Activated CD4-positive, alpha-beta memory T cell treated with anti-CD3 and anti-CD28 coated beads for 36 hours (primary cell): ENCODE measurements around the gene UBL4A. TPM values are rescaled to one million over a fixed set of nuclear protein-coding genes. Genes with fewer than 3 reads are reported as not detected.
A peak's percentile ranks its signal among the peaks of the same experiment; 100 is the strongest.

Source experiments
- CTCF ChIA-PET: fragments of 350-600 bp; sonication (Branson Sonifier 250); formaldehyde crosslinking; loops from one replicate; lab custom pipeline; 2021; ENCODE audit warnings: antibody characterized with exemption, inconsistent platforms; lab: Charles Lee
- POLR2A ChIA-PET: fragments of 350-600 bp; sonication (Branson Sonifier 250); formaldehyde crosslinking; loops from one replicate; lab custom pipeline; 2021; ENCODE audit warnings: antibody characterized with exemption; lab: Charles Lee
- DNase-seq: peaks from one replicate; pipeline ENCODE4 v3.0.0-alpha.2; 2020
- H3K27ac Mint-ChIP-seq: one replicate; pipeline ENCODE4 v1.8.0; 2021; ENCODE audit warnings: mixed read lengths
- H3K27me3 Mint-ChIP-seq: one replicate; pipeline ENCODE4 v1.8.0; 2021; ENCODE audit warnings: mixed read lengths
- H3K36me3 Mint-ChIP-seq: one replicate; pipeline ENCODE4 v1.8.0; 2021; ENCODE audit warnings: mixed read lengths
- H3K4me1 Mint-ChIP-seq: one replicate; pipeline ENCODE4 v1.8.0; 2021; ENCODE audit warnings: low read depth, mixed read lengths
- H3K4me3 Mint-ChIP-seq: one replicate; pipeline ENCODE4 v1.8.0; 2021; ENCODE audit warnings: mild to moderate bottlenecking, mixed read lengths
- H3K9me3 Mint-ChIP-seq: one replicate; pipeline ENCODE4 v1.8.0; 2021; ENCODE audit warnings: mixed read lengths
- intact Hi-C: fragments of 100-400 bp; cut with micrococcal nuclease; formaldehyde crosslinking; loops from one replicate; pipeline ENCODE4 v1.15.1; 2023
- total RNA-seq, 2 experiments: library from RNA; stranded (reverse); gene quantifications; one replicate each; pipeline ENCODE4 v1.2.3, GENCODE V29; 2021

Gene UBL4A
- total RNA-seq: 10 to 100 TPM; 49.5 to 53.3 TPM

GRCh38 chrX:154486396-154487207 is at the start of gene UBL4A:
Gene UBL4A, minus strand, starts transcription at chrX:154486615. Its CDS starts 31 bp downstream, at chrX:154486584.
- intact Hi-C loops: no loop called here
- Mint-ChIP-seq H3K9me3 (no peaks in the 10 kb centered on the region), H3K27ac (peak within 1 kb of the TSS; percentile 76), H3K27me3 (no peaks in the 10 kb centered on the region), H3K4me3 (peak within 1 kb of the TSS; percentile 72), H3K36me3 (peaks cover 12% of the 10 kb centered on the region), H3K4me1 (peaks cover 29% of the 10 kb centered on the region)
- POLR2A ChIA-PET: interaction anchor here (1.0 to 2.0 kb wide), 5 partner anchors 8 to 75 kb away, joined by 3 to 5 read pairs (median 4); partner anchors contain the start of gene TAFAZZIN
- peak; percentile 62 for DNase-seq
- CTCF ChIA-PET: no interaction called here

DNA sequence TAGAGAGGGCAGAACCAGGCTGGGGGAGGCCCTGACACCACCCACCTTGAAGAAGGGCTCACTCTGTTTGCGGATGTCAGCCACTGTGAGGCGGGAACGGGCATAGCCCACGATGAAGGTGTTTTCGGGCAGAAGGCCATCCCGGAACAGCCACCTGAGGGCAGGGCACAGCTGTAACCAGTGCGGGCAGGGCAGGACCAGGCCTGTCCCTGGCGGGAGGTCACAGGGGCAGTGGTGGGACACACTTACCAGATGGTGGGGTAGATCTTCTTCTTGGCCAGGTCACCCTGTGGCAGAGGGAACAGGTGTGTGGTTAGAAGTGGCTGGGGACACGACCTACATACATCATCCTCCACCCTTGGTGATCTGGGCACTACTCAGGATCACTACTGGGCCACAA is 49.5 kb upstream of the UBL4A start:
- Mint-ChIP-seq H3K4me1 (peaks cover 8% of the 10 kb centered on the region), H3K9me3 (no peaks in the 10 kb centered on the region), H3K27ac (no peak overlapping the region), H3K36me3 (peaks cover 4% of the 10 kb centered on the region), H3K27me3 (no peaks in the 10 kb centered on the region), H3K4me3 (no peak overlapping the region)
- no peak for DNase-seq
- CTCF ChIA-PET: interaction anchor here (0.7 to 3.0 kb wide), 6 partner anchors 9 to 568 kb away, joined by 3 to 11 read pairs (median 3); partner anchors contain the start of genes IKBKG and SLC10A3
- intact Hi-C loops: no loop called here
- POLR2A ChIA-PET: no interaction called here

- intact Hi-C loops: no loop called here
- Mint-ChIP-seq H3K4me3 (no peak overlapping the region), H3K36me3 (peaks cover 4% of the 10 kb centered on the region), H3K27me3 (no peaks in the 10 kb centered on the region), H3K27ac (peak overlapping the region; percentile 56), H3K4me1 (peaks cover 8% of the 10 kb centered on the region), H3K9me3 (no peaks in the 10 kb centered on the region)
- DNase-seq: peak; percentile 91
- CTCF ChIA-PET: interaction anchor here (0.6 to 3.0 kb wide), 6 partner anchors 12 to 566 kb away, joined by 3 to 11 read pairs (median 3); partner anchors contain the start of genes IKBKG and SLC10A3
- POLR2A ChIA-PET: no interaction called here
These were observed 48.3 kb upstream of the UBL4A start for GRCh38 chrX:154534526-154535322.

GRCh38 chrX:154532690-154533089 is 46.3 kb upstream of the UBL4A start:
- no peak overlapping the region for H3K4me3 Mint-ChIP-seq
- peaks cover 2% of the 10 kb centered on the region for H3K4me1 Mint-ChIP-seq
- H3K36me3 Mint-ChIP-seq: peaks cover 3% of the 10 kb centered on the region
- POLR2A ChIA-PET: no interaction called here
- no peak for DNase-seq
- H3K27ac Mint-ChIP-seq: no peak overlapping the region
- H3K27me3 Mint-ChIP-seq: no peaks in the 10 kb centered on the region
- no peaks in the 10 kb centered on the region for H3K9me3 Mint-ChIP-seq
- intact Hi-C loops: no loop called here
- CTCF ChIA-PET: interaction anchor here (1.2 kb wide), 1 partner anchor 159 kb away, joined by 4 read pairs; no protein-coding TSS in a partner anchor

- H3K27me3 Mint-ChIP-seq: no peaks in the 10 kb centered on the region
- peaks cover 11% of the 10 kb centered on the region for H3K4me1 Mint-ChIP-seq
- ChIA-PET CTCF (interaction anchor here (0.9 kb wide), 1 partner anchor 133 kb away, joined by 3 read pairs; the partner anchor contains the start of gene RPL10), POLR2A (no interaction called here)
- no peak for DNase-seq
- H3K36me3 Mint-ChIP-seq: peaks cover 3% of the 10 kb centered on the region
- H3K9me3 Mint-ChIP-seq: no peaks in the 10 kb centered on the region
- no peak overlapping the region for H3K27ac Mint-ChIP-seq
- H3K4me3 Mint-ChIP-seq: no peak overlapping the region
- intact Hi-C loops: no loop called here
These were observed 45.2 kb upstream of the UBL4A start for GRCh38 chrX:154531626-154532025.

- intact Hi-C loops: no loop called here
- H3K9me3 Mint-ChIP-seq: no peaks in the 10 kb centered on the region
- CTCF ChIA-PET: no interaction called here
- no peaks in the 10 kb centered on the region for H3K27me3 Mint-ChIP-seq
- no peak overlapping the region for H3K27ac Mint-ChIP-seq
- POLR2A ChIA-PET: no interaction called here
- H3K4me3 Mint-ChIP-seq: no peak overlapping the region
- H3K4me1 Mint-ChIP-seq: peaks cover 21% of the 10 kb centered on the region
- peaks cover 3% of the 10 kb centered on the region for H3K36me3 Mint-ChIP-seq
- no peak for DNase-seq
These were observed 43.9 kb upstream of the UBL4A start for GRCh38 chrX:154530286-154530685.

DNA sequence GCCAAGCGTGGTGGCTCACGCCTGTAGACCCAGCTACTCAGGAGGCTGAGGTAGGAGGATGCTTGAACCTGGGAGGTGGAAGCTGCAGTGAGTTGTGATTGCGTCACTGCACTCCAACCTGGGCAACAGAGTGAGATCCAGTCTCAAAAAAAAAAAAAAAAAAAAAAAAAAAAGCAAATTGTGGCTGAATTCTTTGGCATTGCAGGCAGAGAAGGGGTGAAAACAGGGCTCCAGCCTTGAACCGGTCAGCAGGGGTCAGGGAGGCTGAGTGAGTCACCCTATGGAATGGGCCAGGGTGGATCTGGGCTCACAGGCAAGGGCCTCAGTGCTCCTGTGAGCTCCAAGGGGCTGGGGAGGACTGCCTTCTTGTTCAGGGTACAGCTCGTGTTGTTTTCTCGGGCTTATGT is 42.8 kb upstream of the UBL4A start:
- CTCF ChIA-PET: no interaction called here
- Mint-ChIP-seq H3K27ac (no peak overlapping the region), H3K4me1 (peaks cover 19% of the 10 kb centered on the region), H3K27me3 (no peaks in the 10 kb centered on the region), H3K36me3 (no peaks in the 10 kb centered on the region), H3K4me3 (no peak overlapping the region), H3K9me3 (no peaks in the 10 kb centered on the region)
- intact Hi-C loops: no loop called here
- no peak for DNase-seq
- POLR2A ChIA-PET: no interaction called here

GRCh38 chrX:154526901-154527675 is 40.7 kb upstream of the UBL4A start:
- ChIA-PET CTCF (interaction anchor here (0.7 to 2.3 kb wide), 13 partner anchors 9 to 153 kb away, joined by 3 to 8 read pairs (median 3); partner anchors contain the start of genes ATP6AP1, EMD, FLNA and PLXNA3), POLR2A (interaction anchor here (0.8 to 1.2 kb wide), 2 partner anchors 10 to 37 kb away, joined by 3 to 4 read pairs; partner anchors contain the start of gene SLC10A3)
- no peaks in the 10 kb centered on the region for H3K9me3 Mint-ChIP-seq
- no peaks in the 10 kb centered on the region for H3K36me3 Mint-ChIP-seq
- peak; percentile 80 for DNase-seq
- H3K4me3 Mint-ChIP-seq: no peak overlapping the region
- no peaks in the 10 kb centered on the region for H3K27me3 Mint-ChIP-seq
- peak overlapping the region; percentile 42 for H3K27ac Mint-ChIP-seq
- intact Hi-C loops: no loop called here
- peaks cover 19% of the 10 kb centered on the region for H3K4me1 Mint-ChIP-seq

- H3K36me3 Mint-ChIP-seq: no peaks in the 10 kb centered on the region
- POLR2A ChIA-PET: interaction anchor here (0.6 kb wide), 1 partner anchor 109 kb away, joined by 3 read pairs; no protein-coding TSS in a partner anchor
- CTCF ChIA-PET: no interaction called here
- intact Hi-C loops: no loop called here
- DNase-seq: no peak
- no peaks in the 10 kb centered on the region for H3K27me3 Mint-ChIP-seq
- H3K4me1 Mint-ChIP-seq: peaks cover 19% of the 10 kb centered on the region
- H3K27ac Mint-ChIP-seq: no peak overlapping the region
- no peak overlapping the region for H3K4me3 Mint-ChIP-seq
- no peaks in the 10 kb centered on the region for H3K9me3 Mint-ChIP-seq
These were observed 39.4 kb upstream of the UBL4A start for GRCh38 chrX:154525606-154526490.

GRCh38 chrX:154519389-154519788 is 33.0 kb upstream of the UBL4A start:
- Mint-ChIP-seq H3K4me3 (no peak overlapping the region), H3K27me3 (no peaks in the 10 kb centered on the region), H3K36me3 (no peaks in the 10 kb centered on the region), H3K4me1 (peaks cover 5% of the 10 kb centered on the region), H3K9me3 (no peaks in the 10 kb centered on the region), H3K27ac (no peak overlapping the region)
- POLR2A ChIA-PET: no interaction called here
- DNase-seq: no peak
- CTCF ChIA-PET: no interaction called here
- intact Hi-C loops: no loop called here
